Chondrocyte (in vitro differentiated cells): Measurements from ENCODE around the gene TMPRSS4. TPM values are rescaled to one million over a fixed set of nuclear protein-coding genes. Genes with fewer than 3 reads are reported as not detected.

Experiments used
- DNase-seq: peaks from one replicate; pipeline ENCODE4 v3.0.0; 2021; ENCODE audit warnings: mixed read lengths, low spot score
- H3K27ac Mint-ChIP-seq: one replicate; pipeline ENCODE4 v1.8.0; 2021; ENCODE audit warnings: mild to moderate bottlenecking, moderate library complexity, mixed read lengths; ENCODE audit not compliant: unreplicated experiment
- H3K27me3 Mint-ChIP-seq: 2 replicates; pipeline ENCODE4 v1.8.0; 2021; ENCODE audit warnings: low read depth, mixed read lengths
- H3K36me3 Mint-ChIP-seq: 2 replicates; pipeline ENCODE4 v1.8.0; 2021; ENCODE audit warnings: low read depth, mixed read lengths
- H3K4me1 Mint-ChIP-seq: 2 replicates; pipeline ENCODE4 v1.8.0; 2021; ENCODE audit warnings: low read depth, mild to moderate bottlenecking, mixed read lengths
- H3K4me3 Mint-ChIP-seq: one replicate; pipeline ENCODE4 v1.8.0; 2021; ENCODE audit warnings: mild to moderate bottlenecking, moderate library complexity, mixed read lengths; ENCODE audit not compliant: unreplicated experiment
- H3K9me3 Mint-ChIP-seq: 2 replicates; pipeline ENCODE4 v1.8.0; 2021; ENCODE audit warnings: low read depth, mixed read lengths
- total RNA-seq: library from RNA; stranded (reverse); gene quantifications from 3 replicates; pipeline ENCODE4 v1.2.1, GENCODE V29; 2021
- TF ChIP-seq, protein P1 (sequence below): fragments of 200-600 bp; sonication (generic); IDR thresholded peaks from 2 replicates; pipeline ENCODE4 v1.5.0; 2021; ENCODE audit warnings: antibody characterized with exemption, mild to moderate bottlenecking, moderate library complexity

The TMPRSS4 gene
- total RNA-seq, 1 donor from 2014 or later: not detected

DNA sequence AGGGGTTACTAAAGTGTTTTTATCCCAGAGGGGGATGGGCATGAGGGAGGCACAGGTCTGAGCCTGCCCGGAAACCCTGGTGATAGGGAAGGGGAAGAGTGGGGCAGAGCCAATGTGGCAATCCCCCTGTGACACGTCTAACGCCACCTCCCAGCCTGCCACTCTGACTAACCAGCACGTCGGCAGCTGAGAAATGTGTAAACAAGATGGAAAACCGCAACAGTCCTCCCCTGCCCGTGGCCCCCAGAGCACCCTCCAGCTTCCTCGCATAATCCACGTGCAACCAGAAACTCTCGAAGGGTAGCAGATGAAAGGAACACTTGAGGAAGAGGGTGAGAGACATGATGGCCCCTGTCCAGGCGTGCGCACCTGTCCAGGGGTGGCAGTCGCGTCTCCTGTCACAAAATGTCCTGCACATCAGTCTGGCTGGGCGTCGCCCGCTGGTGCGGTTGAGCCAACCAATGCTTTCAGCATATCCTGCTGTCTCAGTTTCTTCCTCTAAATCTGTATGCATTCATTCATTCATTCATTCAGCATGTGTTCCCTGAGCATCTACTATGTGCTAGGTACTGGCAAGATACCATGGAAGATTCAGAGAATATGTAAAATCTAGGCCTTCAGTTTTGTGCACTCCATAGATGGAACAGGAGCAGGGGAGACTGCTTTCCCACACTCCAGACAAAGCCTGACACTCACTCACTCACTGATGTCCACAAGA is 4.5 kb downstream of the TMPRSS4 start:
- Mint-ChIP-seq H3K4me1 (peaks cover 12% of the 10 kb centered on the region), H3K27ac (no peak overlapping the region), H3K9me3 (no peaks in the 10 kb centered on the region), H3K27me3 (peaks cover 58% of the 10 kb centered on the region), H3K4me3 (no peak overlapping the region), H3K36me3 (no peaks in the 10 kb centered on the region)
- TF ChIP-seq, protein P1, sequence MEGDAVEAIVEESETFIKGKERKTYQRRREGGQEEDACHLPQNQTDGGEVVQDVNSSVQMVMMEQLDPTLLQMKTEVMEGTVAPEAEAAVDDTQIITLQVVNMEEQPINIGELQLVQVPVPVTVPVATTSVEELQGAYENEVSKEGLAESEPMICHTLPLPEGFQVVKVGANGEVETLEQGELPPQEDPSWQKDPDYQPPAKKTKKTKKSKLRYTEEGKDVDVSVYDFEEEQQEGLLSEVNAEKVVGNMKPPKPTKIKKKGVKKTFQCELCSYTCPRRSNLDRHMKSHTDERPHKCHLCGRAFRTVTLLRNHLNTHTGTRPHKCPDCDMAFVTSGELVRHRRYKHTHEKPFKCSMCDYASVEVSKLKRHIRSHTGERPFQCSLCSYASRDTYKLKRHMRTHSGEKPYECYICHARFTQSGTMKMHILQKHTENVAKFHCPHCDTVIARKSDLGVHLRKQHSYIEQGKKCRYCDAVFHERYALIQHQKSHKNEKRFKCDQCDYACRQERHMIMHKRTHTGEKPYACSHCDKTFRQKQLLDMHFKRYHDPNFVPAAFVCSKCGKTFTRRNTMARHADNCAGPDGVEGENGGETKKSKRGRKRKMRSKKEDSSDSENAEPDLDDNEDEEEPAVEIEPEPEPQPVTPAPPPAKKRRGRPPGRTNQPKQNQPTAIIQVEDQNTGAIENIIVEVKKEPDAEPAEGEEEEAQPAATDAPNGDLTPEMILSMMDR: no peak
- no peak for DNase-seq

DNA sequence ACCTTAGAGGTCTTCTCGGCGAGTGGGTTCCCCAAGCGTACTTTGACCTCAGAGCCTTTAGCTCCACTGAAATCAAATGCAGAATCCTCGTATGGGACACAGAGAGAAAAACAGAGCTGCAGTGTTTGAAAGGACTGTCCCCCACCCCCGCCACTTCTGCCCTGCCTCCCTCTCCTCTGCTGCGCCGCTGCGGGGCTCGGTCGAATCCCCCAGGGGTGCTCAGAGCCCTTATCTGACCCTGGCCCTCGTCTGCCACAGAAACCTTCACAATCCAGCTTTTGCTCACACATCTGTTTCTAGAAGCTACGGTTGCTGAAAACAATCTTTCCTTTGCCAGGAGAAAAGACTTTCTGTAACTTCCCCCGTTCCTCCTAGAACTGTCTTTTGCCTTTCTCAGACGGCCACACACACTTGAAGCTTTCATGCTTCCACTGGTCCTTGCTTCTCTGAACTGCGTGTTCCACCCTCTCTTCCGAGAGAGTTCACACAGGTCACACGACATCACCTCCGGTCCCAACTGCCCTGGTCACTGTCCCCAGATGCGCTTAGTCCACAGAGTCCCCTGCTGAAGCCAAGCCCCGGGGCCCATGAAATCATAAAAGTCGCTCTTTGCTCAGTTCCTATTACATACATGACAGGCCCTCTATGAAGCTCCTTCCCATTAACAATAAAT is 6.1 kb downstream of the TMPRSS4 start:
- no peak for DNase-seq
- Mint-ChIP-seq H3K27me3 (peaks cover 51% of the 10 kb centered on the region), H3K27ac (no peak overlapping the region), H3K4me3 (no peak overlapping the region), H3K9me3 (peaks cover 9% of the 10 kb centered on the region), H3K36me3 (no peaks in the 10 kb centered on the region), H3K4me1 (peaks cover 12% of the 10 kb centered on the region)
- TF ChIP-seq, protein P1: no peak

DNA sequence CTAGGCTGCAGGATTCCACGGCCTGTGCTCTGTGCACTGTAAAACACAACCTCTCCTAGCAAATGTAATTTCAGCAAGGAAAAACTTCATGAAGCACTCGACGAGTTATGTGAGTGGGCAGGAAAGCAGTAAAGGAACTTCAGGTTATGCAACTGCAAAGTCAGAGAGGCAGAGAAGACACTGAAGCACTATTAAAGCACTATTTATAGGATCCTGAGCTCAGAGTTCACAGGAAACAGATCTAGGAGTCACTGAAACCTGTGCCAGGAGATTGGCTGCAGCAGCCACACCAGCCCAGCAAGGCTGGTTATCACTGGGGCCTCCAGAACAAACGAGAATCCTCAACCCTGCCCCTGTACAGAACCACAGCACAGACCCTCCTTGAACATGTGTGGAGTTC is 7.4 kb downstream of the TMPRSS4 start:
- H3K4me1 Mint-ChIP-seq: peaks cover 12% of the 10 kb centered on the region
- peaks cover 13% of the 10 kb centered on the region for H3K9me3 Mint-ChIP-seq
- H3K27me3 Mint-ChIP-seq: peaks cover 42% of the 10 kb centered on the region
- no peak for DNase-seq
- no peak overlapping the region for H3K27ac Mint-ChIP-seq
- H3K4me3 Mint-ChIP-seq: no peak overlapping the region
- no peaks in the 10 kb centered on the region for H3K36me3 Mint-ChIP-seq
- TF ChIP-seq, protein P1: no peak

DNA sequence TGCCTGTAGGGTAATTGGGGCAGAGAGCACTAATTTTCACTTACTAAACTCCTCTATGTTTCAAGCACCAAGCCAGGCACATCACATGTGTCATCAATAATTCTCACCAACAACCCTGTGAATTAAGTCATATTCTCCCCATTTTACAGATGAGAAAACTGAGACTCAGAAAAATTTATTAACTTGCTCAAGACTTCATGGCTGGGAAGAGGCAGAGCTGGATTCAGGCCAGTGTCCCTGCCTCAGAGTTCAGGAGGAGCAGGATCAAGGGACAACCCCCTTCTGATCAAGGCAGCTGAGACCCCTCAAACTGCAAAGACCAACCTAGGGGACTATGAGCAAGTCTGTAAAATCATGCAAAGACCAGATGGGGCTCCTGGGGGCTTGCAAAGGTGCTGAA is 7.8 kb downstream of the TMPRSS4 start:
- Mint-ChIP-seq H3K36me3 (no peaks in the 10 kb centered on the region), H3K27me3 (peaks cover 42% of the 10 kb centered on the region), H3K4me3 (no peak overlapping the region), H3K27ac (no peak overlapping the region), H3K9me3 (peaks cover 13% of the 10 kb centered on the region), H3K4me1 (peaks cover 12% of the 10 kb centered on the region)
- TF ChIP-seq, protein P1: no peak
- DNase-seq: no peak

DNA sequence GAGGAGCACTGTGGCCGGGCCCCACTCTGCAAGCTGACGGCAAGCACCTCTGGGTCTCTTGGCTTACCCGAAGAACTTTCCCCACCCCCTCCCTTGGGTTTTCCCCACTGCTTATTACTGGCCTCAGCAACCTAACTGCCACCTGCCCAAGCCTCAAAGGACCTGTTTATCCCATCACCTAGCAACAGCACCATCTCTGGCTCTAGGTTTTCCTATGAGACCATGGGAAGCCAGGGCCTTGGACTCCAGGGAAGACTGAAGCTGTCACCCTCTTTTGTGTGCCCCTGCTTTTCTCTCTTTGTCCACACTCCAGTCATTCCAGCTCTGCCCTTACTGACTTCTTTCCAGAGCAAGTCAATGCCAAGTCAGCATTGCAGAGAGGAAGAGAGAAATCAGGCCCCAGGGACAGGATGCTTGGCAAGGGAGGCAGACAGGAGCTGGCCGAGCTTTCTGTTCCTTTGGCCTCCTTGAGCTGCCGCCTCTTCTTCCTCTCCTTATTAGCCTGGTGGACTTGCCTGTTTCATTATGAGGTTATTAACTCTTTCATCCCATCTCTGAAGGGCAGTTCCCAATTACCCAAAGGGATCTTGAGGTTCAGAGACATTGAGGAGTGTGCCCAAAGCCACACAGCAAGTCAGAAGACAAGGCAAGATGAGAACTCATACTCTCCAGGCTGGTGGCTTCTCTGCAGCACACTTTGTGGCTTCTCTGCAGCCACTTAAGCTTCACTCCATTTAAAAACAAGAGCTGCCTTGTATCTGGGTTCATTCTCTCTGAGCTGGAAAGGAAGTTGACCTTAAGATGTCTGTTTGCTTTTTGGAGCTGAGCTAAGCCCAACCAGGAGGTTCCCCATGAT is 10.3 kb downstream of the TMPRSS4 start, which contains the start of gene SMIM35:
Gene SMIM35 (minus strand): TSS at position 51 of the 856 bp plus-strand sequence. CDS start 206 bp downstream, outside the sequence.
- Mint-ChIP-seq H3K27me3 (peaks cover 29% of the 10 kb centered on the region), H3K36me3 (peaks cover 2% of the 10 kb centered on the region), H3K4me1 (peaks cover 12% of the 10 kb centered on the region), H3K4me3 (no peak within 1 kb of the TSS), H3K9me3 (peaks cover 13% of the 10 kb centered on the region), H3K27ac (no peak within 1 kb of the TSS)
- TF ChIP-seq, protein P1: no peak
- no peak for DNase-seq
